IMR-90 (cell line): Measurements from ENCODE around the gene IER5. TPM values are rescaled to one million over a fixed set of nuclear protein-coding genes. Genes with fewer than 3 reads are reported as not detected.

Source experiments
- ATAC-seq: fragments of 200-7000 bp; cut with Tn5 transposase; 2 replicates; pipeline ENCODE4 v1.9.1; 2020; ENCODE audit warnings: low read depth, mild to moderate bottlenecking, moderate library complexity
- BruUV-seq: library from RNA; stranded (reverse); fragments of 400-500 nt; replicated peaks from 2 replicates; lab custom pipeline; 2021; lab: Mats Ljungman, UMichigan
- CTCF ChIA-PET: fragments of 300-600 bp; formaldehyde crosslinking; extraction: SDS; loops from one replicate; lab custom pipeline; 2021; ENCODE audit warnings: antibody characterized with exemption; lab: Yijun Ruan, JAX
- POLR2A ChIA-PET: fragments of 300-600 bp; sonication (Branson Sonifier 250); formaldehyde crosslinking; loops from one replicate; lab custom pipeline; 2022; ENCODE audit warnings: antibody characterized with exemption; ENCODE audit not compliant: unreplicated experiment; lab: Charles Lee
- DNase-seq: peaks from one replicate; pipeline ENCODE4 v3.0.0; 2013
- H2AFZ ChIP-seq: replicated peaks from 2 replicates; pipeline ENCODE3; 2013; ENCODE audit warnings: low read length, mild to moderate bottlenecking; ENCODE audit not compliant: poor library complexity
- H2AK5ac ChIP-seq: 2 replicates; pipeline ENCODE4 v1.6.1; 2013; ENCODE audit warnings: low read depth, low read length, inconsistent platforms
- H2AK9ac ChIP-seq: replicated peaks from 2 replicates; pipeline ENCODE3; 2013; ENCODE audit warnings: mild to moderate bottlenecking, low read depth, low read length, moderate library complexity; ENCODE audit not compliant: poor library complexity
- H2BK120ac ChIP-seq: 2 replicates; pipeline ENCODE4 v1.6.1; 2013; ENCODE audit warnings: low read depth, low read length, inconsistent platforms
- H2BK15ac ChIP-seq: 3 replicates; pipeline ENCODE4 v1.6.1; 2013; ENCODE audit warnings: low read depth, low read length, inconsistent platforms
- H2BK20ac ChIP-seq: 2 replicates; pipeline ENCODE4 v1.6.1; 2013; ENCODE audit warnings: low read depth, mild to moderate bottlenecking, inconsistent platforms, low read length, moderate library complexity
- H2BK5ac ChIP-seq: 2 replicates; pipeline ENCODE4 v1.6.1; 2013; ENCODE audit warnings: mild to moderate bottlenecking, low read depth, low read length, inconsistent platforms; ENCODE audit not compliant: poor library complexity, severe bottlenecking
- H3K14ac ChIP-seq: replicated peaks from 2 replicates; pipeline ENCODE4 v1.6.1; 2013; ENCODE audit warnings: low read depth, low read length, inconsistent platforms
- H3K18ac ChIP-seq: 2 replicates; pipeline ENCODE4 v1.6.1; 2013; ENCODE audit warnings: low read depth, low read length, control low read depth
- H3K23ac ChIP-seq: 2 replicates; pipeline ENCODE4 v1.6.1; 2013; ENCODE audit warnings: low read depth, low read length, inconsistent platforms
- H3K27ac ChIP-seq: 2 replicates; pipeline ENCODE4 v1.5.1; 2013; ENCODE audit warnings: mild to moderate bottlenecking, control low read depth, low read length; ENCODE audit not compliant: insufficient read depth
- H3K27me3 ChIP-seq: 2 replicates; pipeline ENCODE4 v1.6.1; 2013; ENCODE audit warnings: low read length; ENCODE audit not compliant: control insufficient read depth, insufficient read depth
- H3K36me3 ChIP-seq: 2 replicates; pipeline ENCODE4 v1.6.1; 2013; ENCODE audit warnings: low read length, mixed read lengths; ENCODE audit not compliant: control insufficient read depth, insufficient read depth
- H3K4ac ChIP-seq: 2 replicates; pipeline ENCODE4 v1.6.1; 2013; ENCODE audit warnings: low read depth, low read length, inconsistent platforms
- H3K4me1 ChIP-seq: 2 replicates; pipeline ENCODE4 v1.6.1; 2013; ENCODE audit warnings: low read length, mixed read lengths; ENCODE audit not compliant: control insufficient read depth, insufficient read depth
- H3K4me2 ChIP-seq: 2 replicates; pipeline ENCODE4 v1.6.1; 2013; ENCODE audit warnings: low read depth, mild to moderate bottlenecking, control low read depth, low read length, moderate library complexity
- H3K4me3 ChIP-seq: 2 replicates; pipeline ENCODE4 v1.5.1; 2013; ENCODE audit warnings: low read depth, mild to moderate bottlenecking, control low read depth, low read length, moderate library complexity; ENCODE audit not compliant: insufficient read depth
- H3K56ac ChIP-seq: 2 replicates; pipeline ENCODE4 v1.6.1; 2013; ENCODE audit warnings: low read length, inconsistent platforms; ENCODE audit not compliant: insufficient read depth; ENCODE audit errors: extremely low read depth
- H3K79me1 ChIP-seq, 2 experiments: 2 replicates each; pipeline ENCODE4 v1.6.1; 2013; ENCODE audit warnings: low read length in 2 of 2, inconsistent platforms in 1 of 2, low read depth in 1 of 2
- H3K9ac ChIP-seq: 2 replicates; pipeline ENCODE4 v1.6.1; 2013; ENCODE audit warnings: low read depth, low read length, control low read depth
- H3K9me1 ChIP-seq: 2 replicates; pipeline ENCODE4 v1.6.1; 2013; ENCODE audit warnings: low read length, inconsistent platforms; ENCODE audit not compliant: insufficient read depth
- H3K9me3 ChIP-seq: 2 replicates; pipeline ENCODE4 v1.6.1; 2013; ENCODE audit warnings: low read length; ENCODE audit not compliant: control insufficient read depth, insufficient read depth
- H4K20me1 ChIP-seq: 2 replicates; pipeline ENCODE4 v1.6.1; 2013; ENCODE audit warnings: low read length, inconsistent platforms; ENCODE audit not compliant: insufficient read depth
- H4K5ac ChIP-seq: 2 replicates; pipeline ENCODE4 v1.6.1; 2013; ENCODE audit warnings: mild to moderate bottlenecking, low read depth, low read length, control low read depth
- H4K8ac ChIP-seq, 2 experiments: 2 replicates each; pipeline ENCODE4 v1.6.1; 2013; ENCODE audit warnings: low read depth in 2 of 2, low read length in 2 of 2, control low read depth in 1 of 2, inconsistent platforms in 1 of 2
- H4K91ac ChIP-seq: 2 replicates; pipeline ENCODE4 v1.6.1; 2013; ENCODE audit warnings: low read depth, low read length, inconsistent platforms; ENCODE audit not compliant: insufficient read depth
- CHD1 ChIP-seq: IDR thresholded peaks from 2 replicates; pipeline ENCODE4 v1.6.1; 2012; ENCODE audit warnings: low read depth, low read length, improper control_type of control experiment
- CTCF ChIP-seq: conservative IDR thresholded peaks from 2 replicates; pipeline ENCODE4 v1.5.1; 2012; ENCODE audit warnings: mild to moderate bottlenecking, low read depth, low read length, improper control_type of control experiment
- ELK1 ChIP-seq: fragments of 150-350 bp; IDR thresholded peaks from 2 replicates; pipeline ENCODE4 v1.6.1; 2016; ENCODE audit warnings: low read depth, mild to moderate bottlenecking, low read length, moderate library complexity, borderline replicate concordance
- FOS ChIP-seq: fragments of 150-350 bp; IDR thresholded peaks from 2 replicates; pipeline ENCODE4 v1.6.1; 2016; ENCODE audit warnings: low read depth, low read length
- MAFK ChIP-seq: IDR thresholded peaks from 2 replicates; pipeline ENCODE4 v1.6.1; 2012; ENCODE audit warnings: low read depth, low read length, improper control_type of control experiment
- MAZ ChIP-seq: IDR thresholded peaks from 2 replicates; pipeline ENCODE4 v1.6.1; 2012; ENCODE audit warnings: low read depth, mild to moderate bottlenecking, low read length, improper control_type of control experiment, moderate library complexity, borderline replicate concordance
- MXI1 ChIP-seq: IDR thresholded peaks from 2 replicates; pipeline ENCODE4 v1.6.1; 2012; ENCODE audit warnings: low read depth, mild to moderate bottlenecking, low read length, moderate library complexity, borderline replicate concordance
- NFE2L2 ChIP-seq: fragments of 150-350 bp; IDR thresholded peaks from 2 replicates; pipeline ENCODE4 v1.6.1; 2016; ENCODE audit warnings: low read depth, mild to moderate bottlenecking, low read length
- POLR2A ChIP-seq: IDR thresholded peaks from 2 replicates; pipeline ENCODE4 v1.6.1; 2012; ENCODE audit warnings: mild to moderate bottlenecking, low read depth, low read length
- RAD21 ChIP-seq: IDR thresholded peaks from 2 replicates; pipeline ENCODE4 v1.6.1; 2012; ENCODE audit warnings: low read length, improper control_type of control experiment
- RCOR1 ChIP-seq: IDR thresholded peaks from 2 replicates; pipeline ENCODE4 v1.6.1; 2012; ENCODE audit warnings: mild to moderate bottlenecking, low read length, improper control_type of control experiment; ENCODE audit not compliant: insufficient replicate concordance
- SMC3 ChIP-seq: fragments of 150-350 bp; IDR thresholded peaks from 2 replicates; pipeline ENCODE4 v1.6.1; 2016; ENCODE audit warnings: low read depth, mild to moderate bottlenecking, antibody characterized with exemption, low read length, moderate library complexity
- USF2 ChIP-seq: fragments of 150-350 bp; IDR thresholded peaks from 2 replicates; pipeline ENCODE4 v1.6.1; 2017; ENCODE audit warnings: mild to moderate bottlenecking, antibody characterized with exemption, low read length, low read depth
- WGBS, 2 experiments: methylation state at CpG; one replicate each; pipeline versions ENCODE4 v1.1.5 to v1.1.7; 2013; ENCODE audit warnings: missing lambda C conversion rate in 2 of 2; ENCODE audit not compliant: insufficient read length in 1 of 2; ENCODE audit errors: extremely low coverage in 2 of 2; 5-methylcytosine and 5-hydroxymethylcytosine counted together
- dilution Hi-C: fragments of 300-500 bp; cut with HindIII; formaldehyde crosslinking; loops from one replicate; pipeline ENCODE4 v1.14.3; 2018; ENCODE audit warnings: low sequenced_read_pairs; ENCODE audit not compliant: unreplicated experiment
- in situ Hi-C: fragments of 300-500 bp; cut with MboI; formaldehyde crosslinking; loops from 3 replicates; pipeline ENCODE4 v1.14.3; 2019; ENCODE audit warnings: low sequenced_read_pairs, inconsistent platforms, mixed read lengths
- intact Hi-C: fragments of 100-400 bp; cut with micrococcal nuclease; formaldehyde crosslinking; loops from 2 replicates; pipeline ENCODE4 v1.10.0; 2022
- polyA plus RNA-seq, 3 experiments: library from polyadenylated mRNA; depleted of rRNA; stranded (reverse); fragments of >200 nt; gene quantifications; 2 replicates each; pipeline ENCODE4 v1.2.3, GENCODE V29; 2012; ENCODE audit warnings: low replicate concordance in 1 of 3
- total RNA-seq: library from RNA; depleted of rRNA; stranded (reverse); fragments of >200 nt; gene quantifications from 2 replicates; pipeline ENCODE4 v1.2.3, GENCODE V29; 2012

The IER5 gene
- total and polyA plus RNA-seq, 2 of the 4 experiments (the other 2 are of a cell fraction), result 15.8 to 27.1 TPM

- Histone ChIP-seq H2AK9ac (peak overlapping the region; percentile 58), H3K4ac (peak overlapping the region; percentile 39; the same call in 1 of the 2 replicates), H3K18ac (no peak overlapping the region), H4K8ac (peak overlapping the region in 1 of 2 experiments; percentile 74; a peak in 2 of 4 replicates), H3K4me2 (no peak overlapping the region), H3K56ac (no peak overlapping the region), H2AK5ac (peak overlapping the region; percentile 62; the same call in 1 of the 2 replicates), H3K27me3 (no peaks in the 10 kb centered on the region), H4K5ac (no peak overlapping the region), H2BK20ac (no peak overlapping the region), H3K27ac (no peak overlapping the region), H2BK5ac (no peak overlapping the region), H3K79me1 (no peaks in the 10 kb centered on the region; a peak in 1 of 4 replicates), H2BK15ac (peak overlapping the region; percentile 71; the same call in 1 of the 3 replicates), H3K14ac (no peak overlapping the region; the same call in 1 of the 2 replicates), H3K4me3 (no peak overlapping the region), H2BK120ac (0 out of 2 replicates have a peak overlapping the region, but pooled peaks have one; percentile 18), H3K9me1 (no peaks in the 10 kb centered on the region; the same call in 1 of the 2 replicates), H4K91ac (no peak overlapping the region), H3K4me1 (peaks cover 15% of the 10 kb centered on the region), H3K9me3 (no peaks in the 10 kb centered on the region), H3K9ac (no peak overlapping the region), H3K23ac (peak overlapping the region; percentile 56; the same call in 1 of the 2 replicates), H2AFZ (no peak overlapping the region), H4K20me1 (no peaks in the 10 kb centered on the region), H3K36me3 (no peaks in the 10 kb centered on the region)
- no peak for DNase-seq
- intact Hi-C loops, result no loop called here
- in situ Hi-C loops, result no loop called here
- no CpG with 5 or more reads among the region's 2 CpGs for WGBS, 2 experiments
- BruUV-seq, result no TSS peak
- dilution Hi-C loops, result no loop called here
- TF ChIP-seq RAD21 (no peak), CTCF (no peak), USF2 (no peak), CHD1 (no peak), FOS (no peak), SMC3 (no peak), MAZ (no peak), MXI1 (no peak), RCOR1 (no peak), ELK1 (no peak), NFE2L2 (no peak), MAFK (no peak), POLR2A (no peak)
- ChIA-PET CTCF (interaction anchor here (1.0 kb wide), 1 partner anchor 9 kb away, joined by 3 read pairs; no protein-coding TSS in a partner anchor), POLR2A (interaction anchor here (0.8 kb wide), 1 partner anchor 34 kb away, joined by 3 read pairs; no protein-coding TSS in a partner anchor)
- ATAC-seq, result no peak
These were observed 35.8 kb downstream of the IER5 start for GRCh38 chr1:181124291-181124751.
